ENCODE data around the gene SIK3. TPM values are rescaled to one million over a fixed set of nuclear protein-coding genes. Genes with fewer than 3 reads are reported as not detected.
"Not testable (repeated sequence)": the region's sequence is repeated elsewhere in the genome, so short reads cannot be mapped to it uniquely, and the experiment has no call there.

Gene SIK3
- polyA plus RNA-seq, 1 of the 3 experiments (the other 2 are of a cell fraction) = 5.1 TPM

DNA sequence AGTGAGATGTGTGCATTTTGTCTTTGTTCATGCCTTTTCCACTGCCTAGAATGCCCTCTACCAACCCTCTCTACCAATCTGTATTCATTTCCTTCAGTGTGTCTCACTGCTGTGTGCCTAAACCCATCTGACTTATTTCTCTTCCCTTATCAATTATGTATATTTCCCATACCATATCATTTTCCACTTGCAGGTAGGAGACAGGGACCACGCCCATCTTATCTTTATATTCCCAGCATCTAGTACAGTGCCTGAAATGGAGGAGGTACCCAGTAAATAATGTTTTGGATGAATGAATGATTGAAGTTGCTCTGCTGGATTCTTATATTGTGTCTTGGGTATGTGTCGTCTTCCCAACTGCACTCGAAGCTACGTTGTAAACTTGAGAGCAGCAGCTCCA lies 36.8 kb upstream of the SIK3 start:
- H3K9me2 ChIP-seq, CTCF ChIA-PET: not testable (repeated sequence)
- 78% methylated on average over 1 of the region's 4 CpGs for WGBS (ENCODE audit: low lambda C conversion rate)

GRCh38 chr11:117134431-117134830 lies 36.2 kb upstream of the SIK3 start:
- Histone ChIP-seq H3K9me2 (no peaks in the 10 kb centered on the region), H3K27ac (ENCODE audit: low read depth in 2 of 2, low read length in 1 of 2) (no peak overlapping the region), H2AFZ (ENCODE audit: low read depth) (no peak overlapping the region), H3K27me3 (ENCODE audit: insufficient read depth) (no peaks in the 10 kb centered on the region), H4K20me1 (ENCODE audit: insufficient read depth) (no peaks in the 10 kb centered on the region), H3K9me3 (no peaks in the 10 kb centered on the region), H3K4me3 (ENCODE audit: low read depth in 2 of 2, low read length in 1 of 2) (no peak overlapping the region), H3K9ac (no peak overlapping the region), H3K4me2 (no peak overlapping the region), H3K36me3 (replicated peaks in 1 of 2; ENCODE audit: control insufficient read depth in 1 of 2, insufficient read depth in 2 of 2, low read length in 1 of 2) (no peaks in the 10 kb centered on the region), H3K4me1 (ENCODE audit: control insufficient read depth in 1 of 2, insufficient read depth in 2 of 2, low read depth in 1 of 2, low read length in 1 of 2) (no peaks in the 10 kb centered on the region), H3K79me2 (ENCODE audit: insufficient read depth) (no peaks in the 10 kb centered on the region), H3F3A (replicated peaks; ENCODE audit: insufficient read depth) (no peaks in the 10 kb centered on the region)
- ChIA-PET POLR2A (no interaction called here), CTCF (interaction anchor here (0.6 to 0.8 kb wide), 2 partner anchors 38 to 1704 kb away, joined by 3 to 4 read pairs; no protein-coding TSS in a partner anchor)
- WGBS (ENCODE audit: low lambda C conversion rate) = 57% methylated on average over 3 of the region's 3 CpGs
- TF ChIP-seq GATA2 (CRISPR knock-in tag; IDR thresholded peaks at IDR 0.05) (no peak), FOXM1 (IDR thresholded peaks at IDR 0.05; ENCODE audit: low read depth) (no peak), MEF2A (IDR thresholded peaks at IDR 0.05; ENCODE audit: borderline replicate concordance, low read depth) (no peak), NFIC (IDR thresholded peaks at IDR 0.05; ENCODE audit: borderline replicate concordance) (no peak), JUND (IDR thresholded peaks at IDR 0.05) (no peak), CHD2 (IDR thresholded peaks at IDR 0.05; ENCODE audit: low read length, partially characterized antibody) (no peak), NRF1 (IDR thresholded peaks at IDR 0.05; ENCODE audit: low read depth, low read length) (no peak), RFX5 (IDR thresholded peaks at IDR 0.05; ENCODE audit: low read length) (no peak), POLR2AphosphoS5 (IDR thresholded peaks at IDR 0.05; ENCODE audit: low read depth, low read length) (no peak), TCF12 (IDR thresholded peaks at IDR 0.05) (no peak), TEAD4 (IDR thresholded peaks at IDR 0.05; ENCODE audit: borderline replicate concordance, insufficient read depth) (no peak), FOSL2 (IDR thresholded peaks at IDR 0.05; ENCODE audit: borderline replicate concordance, low read depth) (no peak), ELF1 (IDR thresholded peaks at IDR 0.05) (no peak), FOXJ3 (CRISPR knock-in tag; IDR thresholded peaks at IDR 0.05) (no peak), YY1 (IDR thresholded peaks at IDR 0.05; ENCODE audit: low read depth) (no peak), USF1 (IDR thresholded peaks at IDR 0.05; ENCODE audit: borderline replicate concordance, low read depth) (no peak), TAF1 (IDR thresholded peaks at IDR 0.05; ENCODE audit: borderline replicate concordance, low read depth, low read length) (no peak)
- TF ChIP-seq, protein P1, sequence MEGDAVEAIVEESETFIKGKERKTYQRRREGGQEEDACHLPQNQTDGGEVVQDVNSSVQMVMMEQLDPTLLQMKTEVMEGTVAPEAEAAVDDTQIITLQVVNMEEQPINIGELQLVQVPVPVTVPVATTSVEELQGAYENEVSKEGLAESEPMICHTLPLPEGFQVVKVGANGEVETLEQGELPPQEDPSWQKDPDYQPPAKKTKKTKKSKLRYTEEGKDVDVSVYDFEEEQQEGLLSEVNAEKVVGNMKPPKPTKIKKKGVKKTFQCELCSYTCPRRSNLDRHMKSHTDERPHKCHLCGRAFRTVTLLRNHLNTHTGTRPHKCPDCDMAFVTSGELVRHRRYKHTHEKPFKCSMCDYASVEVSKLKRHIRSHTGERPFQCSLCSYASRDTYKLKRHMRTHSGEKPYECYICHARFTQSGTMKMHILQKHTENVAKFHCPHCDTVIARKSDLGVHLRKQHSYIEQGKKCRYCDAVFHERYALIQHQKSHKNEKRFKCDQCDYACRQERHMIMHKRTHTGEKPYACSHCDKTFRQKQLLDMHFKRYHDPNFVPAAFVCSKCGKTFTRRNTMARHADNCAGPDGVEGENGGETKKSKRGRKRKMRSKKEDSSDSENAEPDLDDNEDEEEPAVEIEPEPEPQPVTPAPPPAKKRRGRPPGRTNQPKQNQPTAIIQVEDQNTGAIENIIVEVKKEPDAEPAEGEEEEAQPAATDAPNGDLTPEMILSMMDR (IDR thresholded peaks at IDR 0.05) = no peak
- TF ChIP-seq, protein P2, sequence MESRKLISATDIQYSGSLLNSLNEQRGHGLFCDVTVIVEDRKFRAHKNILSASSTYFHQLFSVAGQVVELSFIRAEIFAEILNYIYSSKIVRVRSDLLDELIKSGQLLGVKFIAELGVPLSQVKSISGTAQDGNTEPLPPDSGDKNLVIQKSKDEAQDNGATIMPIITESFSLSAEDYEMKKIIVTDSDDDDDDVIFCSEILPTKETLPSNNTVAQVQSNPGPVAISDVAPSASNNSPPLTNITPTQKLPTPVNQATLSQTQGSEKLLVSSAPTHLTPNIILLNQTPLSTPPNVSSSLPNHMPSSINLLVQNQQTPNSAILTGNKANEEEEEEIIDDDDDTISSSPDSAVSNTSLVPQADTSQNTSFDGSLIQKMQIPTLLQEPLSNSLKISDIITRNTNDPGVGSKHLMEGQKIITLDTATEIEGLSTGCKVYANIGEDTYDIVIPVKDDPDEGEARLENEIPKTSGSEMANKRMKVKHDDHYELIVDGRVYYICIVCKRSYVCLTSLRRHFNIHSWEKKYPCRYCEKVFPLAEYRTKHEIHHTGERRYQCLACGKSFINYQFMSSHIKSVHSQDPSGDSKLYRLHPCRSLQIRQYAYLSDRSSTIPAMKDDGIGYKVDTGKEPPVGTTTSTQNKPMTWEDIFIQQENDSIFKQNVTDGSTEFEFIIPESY (IDR thresholded peaks at IDR 0.05; ENCODE audit: borderline replicate concordance, low read depth) = no peak
- DNase-seq = no peak

More for the DNA sequence above, 36.8 kb upstream of the SIK3 start:
- H3K4me2 ChIP-seq; H3K79me2 ChIP-seq (ENCODE audit: insufficient read depth); H3F3A ChIP-seq (replicated peaks; ENCODE audit: insufficient read depth); H4K20me1 ChIP-seq (ENCODE audit: insufficient read depth); H3K27ac ChIP-seq (ENCODE audit: low read depth in 2 of 2, low read length in 1 of 2); H3K9me3 ChIP-seq; H2AFZ ChIP-seq (ENCODE audit: low read depth); H3K36me3 ChIP-seq (replicated peaks in 1 of 2; ENCODE audit: control insufficient read depth in 1 of 2, insufficient read depth in 2 of 2, low read length in 1 of 2); H3K9ac ChIP-seq; H3K27me3 ChIP-seq (ENCODE audit: insufficient read depth); POLR2A ChIA-PET; H3K4me3 ChIP-seq (ENCODE audit: low read depth in 2 of 2, low read length in 1 of 2); H3K4me1 ChIP-seq (ENCODE audit: control insufficient read depth in 1 of 2, insufficient read depth in 2 of 2, low read depth in 1 of 2, low read length in 1 of 2); DNase-seq: not testable (repeated sequence)
